HG02938 (cell line): Measurements from ENCODE around the gene CCNJL.

ENCODE experiments used
- ATAC-seq: cut with Tn5 transposase; IDR thresholded peaks from one replicate; pipeline ENCODE4 v1.9.1; 2021; ENCODE audit warnings: mild to moderate bottlenecking, moderate library complexity; ENCODE audit not compliant: unreplicated experiment

CCNJL gene

GRCh38 chr5:160291467-160291866 lies 20.9 kb downstream of the CCNJL start:
- ATAC-seq: no peak

- no peak for ATAC-seq
Observed at GRCh38 chr5:160290751-160291150, 21.6 kb downstream of the CCNJL start.

GRCh38 chr5:160289721-160290120 lies 22.6 kb downstream of the CCNJL start:
- ATAC-seq: no peak

- ATAC-seq: no peak
Observed at GRCh38 chr5:160289356-160289651, 23.1 kb downstream of the CCNJL start.

GRCh38 chr5:160287378-160288051 lies 24.8 kb downstream of the CCNJL start:
- ATAC-seq: no peak

GRCh38 chr5:160286947-160287346 lies 25.4 kb downstream of the CCNJL start:
- no peak for ATAC-seq

- no peak for ATAC-seq
Observed at GRCh38 chr5:160285316-160285715, 27.0 kb downstream of the CCNJL start.

- no peak for ATAC-seq
Observed at GRCh38 chr5:160284291-160284873, 28.0 kb downstream of the CCNJL start.

GRCh38 chr5:160281275-160281674 lies 31.1 kb downstream of the CCNJL start:
- ATAC-seq: no peak

GRCh38 chr5:160280384-160281095 lies 31.8 kb downstream of the CCNJL start:
- ATAC-seq: no peak

- no peak for ATAC-seq
Observed at GRCh38 chr5:160278343-160278742, 34.0 kb downstream of the CCNJL start.

- no peak for ATAC-seq
Observed at GRCh38 chr5:160274483-160274931, 37.9 kb downstream of the CCNJL start.

- ATAC-seq: no peak
Observed at GRCh38 chr5:160272889-160273288, 39.5 kb downstream of the CCNJL start.

- ATAC-seq: no peak
Observed at GRCh38 chr5:160272264-160272663, 40.1 kb downstream of the CCNJL start.

- ATAC-seq: peak; percentile 7
Observed at GRCh38 chr5:160271836-160272235, 40.5 kb downstream of the CCNJL start.

- peak; percentile 43 for ATAC-seq
Observed at GRCh38 chr5:160271396-160271795, 41.0 kb downstream of the CCNJL start.

- ATAC-seq: no peak
Observed at GRCh38 chr5:160270704-160271103, 41.7 kb downstream of the CCNJL start.

GRCh38 chr5:160269017-160269416 lies 43.3 kb downstream of the CCNJL start:
- no peak for ATAC-seq

GRCh38 chr5:160268121-160268520 lies 44.2 kb downstream of the CCNJL start:
- no peak for ATAC-seq

- ATAC-seq: no peak
Observed at GRCh38 chr5:160266752-160267345, 45.5 kb downstream of the CCNJL start.

- ATAC-seq: no peak
Observed at GRCh38 chr5:160266044-160266443, 46.3 kb downstream of the CCNJL start.

GRCh38 chr5:160263326-160263855 lies 49.0 kb downstream of the CCNJL start:
- no peak for ATAC-seq
